ENCODE measurements around the gene ANG.
"Not testable (repeated sequence)": the region's sequence is repeated elsewhere in the genome, so short reads cannot be mapped to it uniquely, and the experiment has no call there.

Gene ANG

GRCh38 chr14:20688167-20688839 is at the start of gene ANG:
Gene ANG, plus strand, starts transcription at chr14:20688764. Its CDS starts 4,801 bp downstream, at chr14:20693565.
- no peak for DNase-seq (ENCODE audit: low read depth, low spot score)
- H3K4me3 ChIP-seq (ENCODE audit: low read depth, low read length), result no peak within 1 kb of the TSS
- TF ChIP-seq CTCF (IDR thresholded peaks at IDR 0.05; ENCODE audit: low read depth, low read length), result no peak
- in situ Hi-C loops (cut with HindIII; ENCODE audit: low sequenced_read_pairs), result no loop called here

- TF ChIP-seq CTCF (IDR thresholded peaks at IDR 0.05; ENCODE audit: low read depth, low read length), result no peak
- in situ Hi-C loops (cut with HindIII; ENCODE audit: low sequenced_read_pairs), result no loop called here
Measured at GRCh38 chr14:20641591-20641990, 47.0 kb upstream of the ANG start, which contains the start of gene OR6S1. Gene OR6S1, minus strand, starts transcription at chr14:20641691. Its CDS starts 0 bp downstream, at chr14:20641691.

GRCh38 chr14:20642182-20642581 is 46.4 kb upstream of the ANG start:
- no peak overlapping the region for H3K4me3 ChIP-seq (ENCODE audit: low read depth, low read length)
- DNase-seq (ENCODE audit: low read depth, low spot score), result no peak
- in situ Hi-C loops (cut with HindIII; ENCODE audit: low sequenced_read_pairs), result no loop called here
- no peak for TF ChIP-seq CTCF (IDR thresholded peaks at IDR 0.05; ENCODE audit: low read depth, low read length)

More at GRCh38 chr14:20641591-20641990, 47.0 kb upstream of the ANG start, which contains the start of gene OR6S1:
- no peak for DNase-seq (ENCODE audit: low read depth, low spot score)
- H3K4me3 ChIP-seq (ENCODE audit: low read depth, low read length), result no peak within 1 kb of the TSS

GRCh38 chr14:20642755-20643154 is 45.8 kb upstream of the ANG start:
- DNase-seq (ENCODE audit: low read depth, low spot score); H3K4me3 ChIP-seq (ENCODE audit: low read depth, low read length); in situ Hi-C loops (cut with HindIII; ENCODE audit: low sequenced_read_pairs): not testable (repeated sequence)

GRCh38 chr14:20644520-20644919 is 44.0 kb upstream of the ANG start:
- no peak overlapping the region for H3K4me3 ChIP-seq (ENCODE audit: low read depth, low read length)
- no peak for DNase-seq (ENCODE audit: low read depth, low spot score)
- no peak for TF ChIP-seq CTCF (IDR thresholded peaks at IDR 0.05; ENCODE audit: low read depth, low read length)
- in situ Hi-C loops (cut with HindIII; ENCODE audit: low sequenced_read_pairs), result no loop called here

- no peak for DNase-seq (ENCODE audit: low read depth, low spot score)
- in situ Hi-C loops (cut with HindIII; ENCODE audit: low sequenced_read_pairs), result no loop called here
- no peak for TF ChIP-seq CTCF (IDR thresholded peaks at IDR 0.05; ENCODE audit: low read depth, low read length)
- H3K4me3 ChIP-seq (ENCODE audit: low read depth, low read length), result no peak overlapping the region
Measured at GRCh38 chr14:20645481-20645880, 43.1 kb upstream of the ANG start.

Data from astrocyte of the spinal cord (primary cell).